DND-41 (cell line): ENCODE results near the gene ERICH3.

Experiments
- CTCF ChIP-seq: IDR thresholded peaks from 2 replicates; pipeline ENCODE4 v1.5.1; 2012; ENCODE audit warnings: borderline replicate concordance, low read length, moderate library complexity, mild to moderate bottlenecking; ENCODE audit not compliant: poor library complexity, severe bottlenecking; ENCODE audit errors: extremely low read depth
- EZH2 ChIP-seq: IDR thresholded peaks from 3 replicates; pipeline ENCODE4 v1.6.1; 2012; ENCODE audit warnings: borderline replicate concordance, low read depth, mild to moderate bottlenecking, moderate library complexity, low read length, inconsistent platforms; ENCODE audit not compliant: severe bottlenecking

GRCh38 chr1:74629283-74629682 is 44.3 kb downstream of the ERICH3 start:
- TF ChIP-seq CTCF (no peak), EZH2 (no peak)
